DOHH2 (cell line): ENCODE data around the gene FGF11.
A peak's percentile ranks its signal among the peaks of the same experiment; 100 is the strongest.

Experiments
- H3F3A ChIP-seq: fragments of 200-600 bp; sonication (generic), shearing (Covaris generic); 2 replicates; pipeline ENCODE4 v1.6.0; 2016; ENCODE audit warnings: antibody characterized with exemption, mild to moderate bottlenecking; ENCODE audit not compliant: control insufficient read depth, insufficient read depth
- H3K27ac ChIP-seq: fragments of 200-600 bp; sonication (generic); 2 replicates; pipeline ENCODE4 v1.5.1; 2014; ENCODE audit warnings: low read depth, mild to moderate bottlenecking, low read length, moderate library complexity
- H3K27me3 ChIP-seq: fragments of 200-600 bp; sonication (generic); 2 replicates; pipeline ENCODE4 v1.6.1; 2014; ENCODE audit warnings: mild to moderate bottlenecking, low read length, mixed read lengths; ENCODE audit not compliant: control insufficient read depth
- H3K36me3 ChIP-seq: fragments of 200-600 bp; sonication (generic); 2 replicates; pipeline ENCODE4 v1.6.1; 2014; ENCODE audit warnings: mild to moderate bottlenecking, low read length, moderate library complexity, mixed read lengths; ENCODE audit not compliant: control insufficient read depth
- H3K4me1 ChIP-seq: fragments of 200-600 bp; sonication (generic); 2 replicates; pipeline ENCODE4 v1.6.1; 2014; ENCODE audit warnings: mild to moderate bottlenecking, low read length, mixed read lengths; ENCODE audit not compliant: control insufficient read depth
- H3K4me2 ChIP-seq: fragments of 200-600 bp; sonication (generic); 2 replicates; pipeline ENCODE4 v1.6.0; 2014; ENCODE audit warnings: mild to moderate bottlenecking, low read length, moderate library complexity
- H3K4me3 ChIP-seq: fragments of 200-600 bp; sonication (generic); 2 replicates; pipeline ENCODE4 v1.5.1; 2014; ENCODE audit warnings: mild to moderate bottlenecking, low read length, mixed read lengths
- H3K79me2 ChIP-seq: fragments of 200-600 bp; sonication (generic); 2 replicates; pipeline ENCODE4 v1.6.1; 2014; ENCODE audit warnings: mild to moderate bottlenecking, low read length, mixed read lengths; ENCODE audit not compliant: control insufficient read depth
- H3K9me2 ChIP-seq: fragments of 200-600 bp; sonication (generic); replicated peaks from 2 replicates; pipeline ENCODE4 v1.6.1; 2014; ENCODE audit warnings: mild to moderate bottlenecking, low read length, mixed read lengths; ENCODE audit not compliant: control insufficient read depth
- H3K9me3 ChIP-seq: fragments of 200-600 bp; sonication (generic); 2 replicates; pipeline ENCODE4 v1.6.1; 2014; ENCODE audit warnings: antibody characterized with exemption, low read length, mixed read lengths; ENCODE audit not compliant: control insufficient read depth, insufficient read depth
- H4K20me1 ChIP-seq: fragments of 200-600 bp; sonication (generic); 2 replicates; pipeline ENCODE4 v1.6.0; 2014; ENCODE audit warnings: low read depth, mild to moderate bottlenecking, antibody characterized with exemption, low read length, moderate library complexity; ENCODE audit not compliant: control insufficient read depth, insufficient read depth
- CTCF ChIP-seq: fragments of 200-600 bp; sonication (generic); IDR thresholded peaks from one replicate; pipeline ENCODE4 v1.5.1; 2014; ENCODE audit warnings: antibody characterized with exemption, mild to moderate bottlenecking, low read depth, low read length; ENCODE audit not compliant: poor library complexity, severe bottlenecking
- EZH2phosphoT487 ChIP-seq: fragments of 200-600 bp; sonication (generic); IDR thresholded peaks from 2 replicates; pipeline ENCODE4 v1.6.1; 2017; ENCODE audit warnings: borderline replicate concordance, mild to moderate bottlenecking, antibody characterized with exemption, low read length, moderate library complexity, mixed read lengths

The FGF11 gene

GRCh38 chr17:7466318-7466638 is 27.0 kb downstream of the FGF11 start:
- H3K27me3 ChIP-seq = no peaks in the 10 kb centered on the region
- peaks cover 21% of the 10 kb centered on the region for H3K4me1 ChIP-seq
- peaks cover 8% of the 10 kb centered on the region for H3K79me2 ChIP-seq
- no peaks in the 10 kb centered on the region for H3F3A ChIP-seq
- H3K9me3 ChIP-seq = no peaks in the 10 kb centered on the region
- peak overlapping the region; percentile 57 for H3K4me2 ChIP-seq
- no peak for TF ChIP-seq CTCF
- no peak for TF ChIP-seq EZH2phosphoT487
- no peaks in the 10 kb centered on the region; the same call in 1 of the 2 replicates for H3K36me3 ChIP-seq
- H3K4me3 ChIP-seq = 0 out of 2 replicates have a peak overlapping the region, but pooled peaks have one; percentile 6
- no peak overlapping the region for H3K27ac ChIP-seq
- no peaks in the 10 kb centered on the region for H4K20me1 ChIP-seq
- H3K9me2 ChIP-seq = no peaks in the 10 kb centered on the region

GRCh38 chr17:7466639-7467341 is 27.5 kb downstream of the FGF11 start:
- Histone ChIP-seq H3K36me3 (no peaks in the 10 kb centered on the region; the same call in 1 of the 2 replicates), H4K20me1 (no peaks in the 10 kb centered on the region), H3K27ac (peak overlapping the region; percentile 27), H3K9me2 (no peaks in the 10 kb centered on the region), H3K27me3 (no peaks in the 10 kb centered on the region), H3K4me3 (peak overlapping the region; percentile 35), H3K79me2 (peaks cover 8% of the 10 kb centered on the region), H3K4me2 (peak overlapping the region; percentile 57), H3F3A (0 out of 2 replicates have a peak, but pooled peaks cover 3% of the 10 kb centered on the region), H3K9me3 (no peaks in the 10 kb centered on the region), H3K4me1 (peaks cover 21% of the 10 kb centered on the region)
- no peak for TF ChIP-seq CTCF
- TF ChIP-seq EZH2phosphoT487 = no peak

- no peak for TF ChIP-seq CTCF
- no peak for TF ChIP-seq EZH2phosphoT487
- Histone ChIP-seq H3K4me3 (peak overlapping the region; percentile 35), H4K20me1 (no peaks in the 10 kb centered on the region), H3K27me3 (no peaks in the 10 kb centered on the region), H3K27ac (0 out of 2 replicates have a peak overlapping the region, but pooled peaks have one; percentile 27), H3K4me1 (peaks cover 21% of the 10 kb centered on the region), H3K36me3 (no peaks in the 10 kb centered on the region; the same call in 1 of the 2 replicates), H3K79me2 (peaks cover 8% of the 10 kb centered on the region), H3K9me3 (no peaks in the 10 kb centered on the region), H3K4me2 (peak overlapping the region; percentile 57), H3K9me2 (no peaks in the 10 kb centered on the region), H3F3A (0 out of 2 replicates have a peak, but pooled peaks cover 3% of the 10 kb centered on the region)
These were observed 28.2 kb downstream of the FGF11 start for GRCh38 chr17:7467498-7467897.
